ENCODE results near the gene GRIA4.

Gene GRIA4

DNA sequence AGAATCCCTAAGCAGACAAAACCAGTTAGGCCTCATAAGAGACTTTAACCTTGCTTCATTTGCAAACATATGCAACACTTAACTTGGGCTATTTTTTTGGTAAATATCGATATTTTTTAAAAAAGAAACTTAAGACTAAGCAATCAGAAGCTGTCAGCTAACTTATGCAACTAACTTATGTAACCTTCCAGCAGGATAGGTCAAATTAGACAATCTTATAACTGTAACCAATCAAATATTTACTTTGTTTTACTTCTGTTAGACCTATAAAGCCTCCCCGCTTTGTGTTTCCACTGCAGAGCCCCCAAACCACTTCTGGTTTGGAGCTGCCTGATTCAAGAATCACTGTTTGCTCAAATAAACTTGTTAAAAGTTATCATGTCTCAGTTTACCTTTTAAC lies 404.2 kb downstream of the GRIA4 start:
- no peak for FAIRE-seq

DNA sequence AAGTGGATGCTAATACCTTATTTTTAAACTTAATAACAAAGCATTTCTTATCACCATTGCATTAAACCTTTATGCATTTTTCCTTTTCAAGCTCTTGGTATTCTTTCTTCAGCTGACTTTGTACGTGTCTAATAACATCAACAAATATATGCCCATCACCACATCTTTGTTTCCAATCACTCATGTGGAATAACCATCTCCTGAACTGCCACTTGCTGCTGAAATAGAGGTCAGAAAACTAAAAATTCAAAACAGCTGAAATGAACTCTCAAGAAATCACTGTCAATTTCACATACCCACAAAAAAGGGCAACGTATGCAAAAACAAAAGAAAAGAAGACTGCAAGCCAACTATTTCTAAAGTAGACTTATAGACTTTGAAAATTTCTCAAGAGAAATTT lies 404.7 kb downstream of the GRIA4 start:
- FAIRE-seq: no peak

DNA sequence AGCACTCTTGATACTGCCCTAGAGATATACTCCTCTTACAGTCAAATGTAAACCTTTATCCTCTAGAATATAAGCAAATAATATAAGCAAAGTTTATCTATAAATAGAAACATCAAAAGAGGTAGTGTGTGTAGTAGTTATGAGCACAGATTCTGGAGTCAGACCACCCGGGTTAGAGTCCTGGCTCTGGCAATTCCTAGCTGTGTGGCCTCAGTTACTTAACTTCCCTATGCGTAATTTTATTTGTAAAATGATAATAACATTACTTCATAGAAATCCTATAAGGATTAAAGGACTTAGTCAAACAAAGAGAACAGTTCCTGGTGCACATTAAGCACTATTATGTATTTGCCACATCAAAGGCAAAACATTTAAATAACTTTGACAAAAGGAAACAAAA lies 405.2 kb downstream of the GRIA4 start:
- no peak for FAIRE-seq

DNA sequence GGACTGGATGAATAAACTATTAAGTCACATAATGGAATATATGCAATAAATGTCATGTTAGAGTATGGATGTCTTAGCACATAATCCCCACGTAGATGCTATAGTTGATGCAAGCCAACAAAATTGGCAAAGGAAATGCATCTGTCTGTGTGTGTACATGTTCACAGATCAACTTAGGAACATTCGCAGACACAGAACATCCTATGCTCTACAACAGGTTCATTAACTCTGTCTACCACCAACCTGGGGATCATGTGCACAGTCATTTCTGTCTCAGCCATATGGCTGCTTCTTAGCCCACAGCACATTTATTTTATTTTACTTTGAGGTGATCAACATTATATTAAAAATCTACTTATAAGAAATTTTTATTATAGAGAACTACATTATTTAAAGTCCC lies 407.2 kb downstream of the GRIA4 start:
- no peak for FAIRE-seq

DNA sequence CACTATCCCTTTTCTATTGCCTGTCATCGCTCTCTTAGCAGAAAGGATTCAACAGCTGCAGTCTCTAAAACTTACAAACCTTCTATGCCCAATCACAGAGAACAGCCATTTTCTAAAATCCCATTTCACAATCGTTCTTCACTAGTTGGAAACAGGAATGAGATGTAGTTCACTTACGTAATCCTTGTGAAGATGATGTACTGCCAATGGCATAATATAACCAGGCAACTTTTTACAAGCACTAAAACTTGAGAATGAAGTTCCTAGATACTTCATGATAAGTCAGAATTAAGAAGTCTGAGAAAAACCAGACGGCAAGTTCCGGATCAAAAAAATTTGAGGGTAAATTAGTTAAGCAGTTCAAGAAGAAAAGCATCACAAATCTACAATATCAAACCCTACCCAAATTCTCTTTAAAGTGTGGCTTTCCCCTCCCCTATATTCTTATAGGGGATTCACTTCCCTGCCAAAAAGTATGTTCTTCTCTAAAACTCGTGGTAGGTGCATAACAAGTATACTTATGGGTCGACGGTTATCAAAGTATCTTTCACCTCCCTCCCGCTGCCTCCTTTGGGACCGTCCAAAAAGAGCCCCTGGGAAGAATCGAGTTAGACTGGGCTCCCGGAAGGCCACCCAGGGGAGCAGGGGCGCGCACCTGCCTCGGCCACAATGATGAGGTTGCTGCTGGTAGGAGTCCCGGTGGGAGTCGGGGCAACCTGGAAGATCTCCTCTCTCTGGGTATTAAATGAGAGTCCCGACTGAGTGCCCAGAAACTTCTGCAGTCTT lies 411.5 kb downstream of the GRIA4 start:
- no peak for FAIRE-seq

DNA sequence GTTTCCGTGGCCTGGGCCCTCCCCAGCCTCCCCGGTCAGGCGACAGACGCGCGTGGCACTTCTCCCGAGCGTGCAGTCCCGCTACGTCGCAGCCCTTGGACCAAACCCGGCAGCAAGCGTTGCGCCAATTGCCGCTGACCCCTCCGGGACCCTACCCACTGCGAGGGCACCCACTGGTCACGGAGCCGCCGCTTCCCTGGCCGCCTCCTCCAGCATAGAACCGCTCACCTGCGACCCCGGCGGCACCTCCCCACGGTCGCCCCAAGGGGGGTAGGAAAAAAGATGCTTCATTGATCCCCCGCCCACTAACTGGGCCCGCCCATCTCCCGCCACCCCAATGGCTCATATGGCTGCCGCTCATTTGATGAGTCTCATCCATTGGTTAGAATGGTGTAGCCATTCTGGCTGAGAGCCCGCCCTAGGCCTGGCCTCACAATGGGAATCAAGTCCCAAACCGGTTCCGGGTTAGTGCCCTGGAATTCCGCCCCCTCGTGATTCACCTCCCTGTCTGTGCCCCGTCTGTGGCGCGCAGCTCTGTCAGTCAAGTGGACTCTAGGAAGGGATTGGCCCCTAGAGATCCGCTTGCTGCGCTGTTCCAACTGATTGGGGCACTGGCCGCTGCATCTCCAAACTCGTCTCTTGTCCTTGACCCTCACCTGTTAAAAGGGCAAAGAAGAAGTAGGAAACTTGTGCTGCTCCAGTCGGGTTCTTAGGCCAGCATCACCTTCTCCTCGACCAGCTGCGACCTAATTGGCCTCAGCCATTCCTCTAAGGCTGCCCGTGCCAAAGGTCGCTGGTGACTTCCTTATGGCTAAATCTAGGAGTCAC lies 412.3 kb downstream of the GRIA4 start, which contains the start of gene MSANTD4:
MSANTD4 (minus strand) TSS at position 274 of the 828 bp plus-strand sequence. CDS start 11,323 bp downstream, outside the sequence.
- peak; percentile 96 for FAIRE-seq

DNA sequence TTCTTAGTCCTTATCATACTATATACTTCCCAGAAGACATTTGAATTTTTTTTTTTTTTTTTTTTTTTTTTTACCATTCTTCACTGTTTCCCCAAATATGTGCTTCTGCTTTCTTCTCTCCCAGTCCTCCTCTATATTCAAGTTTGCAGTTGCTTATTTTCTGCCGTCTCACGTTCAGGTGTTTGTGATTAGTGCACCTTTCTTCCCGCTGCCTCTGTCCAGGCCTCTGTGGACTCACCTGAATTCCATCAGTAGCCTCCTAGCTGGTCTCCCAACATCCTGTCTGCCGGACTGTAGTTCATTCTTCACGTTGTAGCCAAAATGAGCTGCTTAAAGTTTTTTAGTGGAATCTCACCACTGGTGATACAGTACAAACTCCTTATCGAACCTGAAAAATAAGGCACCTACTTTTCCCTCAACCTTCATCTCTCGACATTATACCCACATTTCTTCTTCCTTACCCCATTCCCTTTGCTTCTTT lies 413.0 kb downstream of the GRIA4 start:
- FAIRE-seq: no peak

DNA sequence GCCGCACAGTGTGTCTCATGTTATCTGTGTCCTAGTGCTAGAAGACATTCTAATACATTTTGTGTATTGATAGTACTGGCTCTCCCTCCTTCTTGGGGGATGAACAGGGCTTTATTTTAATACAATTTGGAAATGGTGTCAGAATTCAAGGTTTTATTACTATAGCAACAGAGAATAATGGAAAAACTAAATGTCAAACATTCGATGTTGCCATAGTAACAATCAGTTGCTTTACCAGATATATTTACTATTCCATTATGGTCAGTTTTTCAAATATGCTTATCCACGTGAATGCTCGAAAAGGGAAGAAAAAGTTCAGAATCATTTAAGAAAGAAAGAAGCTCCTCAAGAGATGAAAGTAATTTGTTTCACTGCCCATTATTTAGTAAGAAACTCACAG lies 420.7 kb downstream of the GRIA4 start:
- FAIRE-seq: no peak

DNA sequence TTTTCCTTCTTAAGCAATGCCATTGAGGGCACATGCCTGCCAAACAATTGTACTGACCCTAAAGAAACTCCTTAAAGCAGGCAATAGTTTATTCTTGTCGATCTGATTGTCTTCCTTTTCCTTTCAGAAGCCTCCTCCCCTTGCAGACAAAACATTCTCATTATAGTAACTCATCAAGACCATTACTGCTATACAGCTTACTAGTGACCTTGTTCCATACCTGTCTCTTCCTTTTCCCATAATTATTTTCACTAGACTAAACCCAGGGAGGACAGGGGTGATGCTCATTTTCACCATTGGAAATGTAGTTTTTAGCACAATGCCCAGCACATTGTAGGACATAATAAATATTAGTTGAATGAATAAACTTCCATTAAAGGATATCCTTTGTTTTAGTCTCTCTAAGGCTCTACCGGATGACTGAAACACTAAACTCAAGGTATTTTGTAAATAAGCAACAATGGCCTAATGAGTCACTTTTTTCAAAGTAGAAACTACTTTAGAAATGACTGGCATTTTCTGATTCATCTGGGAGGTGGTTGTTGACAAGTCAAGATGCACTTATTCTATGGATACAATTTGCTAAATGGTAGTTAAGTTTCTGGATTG lies 421.4 kb downstream of the GRIA4 start:
- no peak for FAIRE-seq
